HEK293 (cell line): ENCODE measurements around the gene FCMR.

ENCODE experiments used
- GLI4 ChIP-seq: fragments of 450-650 bp; formaldehyde crosslinking; IDR thresholded peaks from 2 replicates; pipeline ENCODE4 v1.5.1; 2016; ENCODE audit warnings: missing biosample characterization, missing genetic modification characterization
- ZEB2 ChIP-seq: fragments of 450-650 bp; formaldehyde crosslinking; IDR thresholded peaks from 2 replicates; pipeline ENCODE4 v1.5.1; 2016; ENCODE audit warnings: missing biosample characterization, missing genetic modification characterization
- TF ChIP-seq, protein P1 (sequence below): fragments of 450-650 bp; formaldehyde crosslinking; optimal IDR thresholded peaks from 2 replicates; pipeline ENCODE3; 2016; ENCODE audit warnings: missing biosample characterization, mild to moderate bottlenecking, missing genetic modification characterization

GRCh38 chr1:206867716-206868115 is 54.0 kb downstream of the FCMR start:
- no peak for TF ChIP-seq ZEB2 (tag by site-specific recombination)
- TF ChIP-seq, protein P1, sequence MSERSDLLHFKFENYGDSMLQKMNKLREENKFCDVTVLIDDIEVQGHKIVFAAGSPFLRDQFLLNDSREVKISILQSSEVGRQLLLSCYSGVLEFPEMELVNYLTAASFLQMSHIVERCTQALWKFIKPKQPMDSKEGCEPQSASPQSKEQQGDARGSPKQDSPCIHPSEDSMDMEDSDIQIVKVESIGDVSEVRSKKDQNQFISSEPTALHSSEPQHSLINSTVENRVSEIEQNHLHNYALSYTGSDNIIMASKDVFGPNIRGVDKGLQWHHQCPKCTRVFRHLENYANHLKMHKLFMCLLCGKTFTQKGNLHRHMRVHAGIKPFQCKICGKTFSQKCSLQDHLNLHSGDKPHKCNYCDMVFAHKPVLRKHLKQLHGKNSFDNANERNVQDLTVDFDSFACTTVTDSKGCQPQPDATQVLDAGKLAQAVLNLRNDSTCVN (tag by site-specific recombination) = no peak
- TF ChIP-seq GLI4 (tag by site-specific recombination) = no peak
